ENCODE measurements around the gene NBEA.

NBEA gene

DNA sequence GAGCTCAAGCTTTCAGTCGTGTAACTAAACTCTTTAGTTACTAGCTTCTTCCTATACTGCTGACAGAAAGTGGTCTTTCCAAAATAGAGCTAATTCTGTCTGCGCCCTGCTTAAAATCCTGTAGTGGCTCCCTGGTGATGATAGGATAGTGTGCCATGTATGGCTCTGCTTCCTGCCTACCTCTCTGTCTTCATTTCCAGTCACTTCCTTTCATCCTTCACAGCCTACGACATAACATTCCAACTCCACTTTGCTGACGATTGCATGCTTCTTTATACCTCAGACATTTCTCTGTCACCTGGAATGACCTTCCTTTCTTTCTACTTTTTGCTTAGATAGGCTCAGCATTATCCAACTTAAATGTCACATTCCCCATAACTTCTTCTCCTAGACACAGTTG is 343.6 kb downstream of the NBEA start:
- no peaks in the 10 kb centered on the region for H3K36me3 ChIP-seq (ENCODE audit: control insufficient read depth in 4 of 4, insufficient read depth in 4 of 4, low read length in 3 of 4)
- DNase-seq, result no peak
- no peak overlapping the region for H3K4me3 ChIP-seq (ENCODE audit: control insufficient read depth in 1 of 7, extremely low read depth in 1 of 7, insufficient read depth in 4 of 7, low read depth in 2 of 7, low read length in 6 of 7)
- no peaks in the 10 kb centered on the region for H3K9me3 ChIP-seq (ENCODE audit: control extremely low read depth in 1 of 5, control insufficient read depth in 4 of 5, insufficient read depth in 2 of 5, low read depth in 1 of 5, low read length in 4 of 5)
- H3K27me3 ChIP-seq (replicated peaks in 2 of 5; ENCODE audit: control insufficient read depth in 4 of 5, insufficient read depth in 5 of 5, low read length in 4 of 5), result no peaks in the 10 kb centered on the region
- no peak overlapping the region for H3K27ac ChIP-seq (ENCODE audit: insufficient read depth in 1 of 2, low read depth in 1 of 2, low read length in 2 of 2, poor library complexity in 1 of 2, severe bottlenecking in 2 of 2)
- no peaks in the 10 kb centered on the region for H3K4me1 ChIP-seq (ENCODE audit: control extremely low read depth in 1 of 4, control insufficient read depth in 4 of 4, insufficient read depth in 4 of 4, low read length in 3 of 4)
- WGBS (ENCODE audit: insufficient coverage), result 100% methylated on average over 3 of the region's 4 CpGs
- ChIA-PET POLR2A (no interaction called here), CTCF (no interaction called here)

DNA sequence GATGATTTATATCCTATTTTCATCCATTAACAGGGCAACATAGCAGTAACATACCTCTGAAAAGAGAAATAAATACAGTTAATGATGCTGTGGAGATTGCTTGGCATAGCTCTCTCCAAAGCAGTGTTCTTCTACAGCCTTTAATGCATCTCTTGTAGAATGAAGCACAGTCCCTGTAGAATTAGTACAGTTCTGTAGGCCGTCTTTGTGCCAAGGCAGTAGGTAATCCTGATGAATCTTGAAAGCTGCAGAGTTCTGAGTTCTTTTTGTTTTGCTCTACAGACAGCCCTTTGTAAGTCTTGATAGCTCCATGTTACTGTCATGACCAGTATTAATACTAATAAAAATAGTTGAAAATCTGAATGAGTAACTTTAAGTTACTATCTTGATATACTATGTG is 350.3 kb downstream of the NBEA start:
- Histone ChIP-seq H3K27me3 (replicated peaks in 2 of 5; ENCODE audit: control insufficient read depth in 4 of 5, insufficient read depth in 5 of 5, low read length in 4 of 5) (no peaks in the 10 kb centered on the region), H3K27ac (ENCODE audit: insufficient read depth in 1 of 2, low read depth in 1 of 2, low read length in 2 of 2, poor library complexity in 1 of 2, severe bottlenecking in 2 of 2) (no peak overlapping the region), H3K36me3 (ENCODE audit: control insufficient read depth in 4 of 4, insufficient read depth in 4 of 4, low read length in 3 of 4) (no peaks in the 10 kb centered on the region), H3K9me3 (ENCODE audit: control extremely low read depth in 1 of 5, control insufficient read depth in 4 of 5, insufficient read depth in 2 of 5, low read depth in 1 of 5, low read length in 4 of 5) (no peaks in the 10 kb centered on the region), H3K4me1 (ENCODE audit: control extremely low read depth in 1 of 4, control insufficient read depth in 4 of 4, insufficient read depth in 4 of 4, low read length in 3 of 4) (peaks cover 0 to 4% (median 0%) of the 10 kb centered on the region in 4 experiments), H3K4me3 (ENCODE audit: control insufficient read depth in 1 of 7, extremely low read depth in 1 of 7, insufficient read depth in 4 of 7, low read depth in 2 of 7, low read length in 6 of 7) (no peak overlapping the region)
- DNase-seq, result no peak
- ChIA-PET CTCF (no interaction called here), POLR2A (no interaction called here)
- WGBS (ENCODE audit: insufficient coverage), result no CpG with 5 or more reads among the region's 1 CpG

DNA sequence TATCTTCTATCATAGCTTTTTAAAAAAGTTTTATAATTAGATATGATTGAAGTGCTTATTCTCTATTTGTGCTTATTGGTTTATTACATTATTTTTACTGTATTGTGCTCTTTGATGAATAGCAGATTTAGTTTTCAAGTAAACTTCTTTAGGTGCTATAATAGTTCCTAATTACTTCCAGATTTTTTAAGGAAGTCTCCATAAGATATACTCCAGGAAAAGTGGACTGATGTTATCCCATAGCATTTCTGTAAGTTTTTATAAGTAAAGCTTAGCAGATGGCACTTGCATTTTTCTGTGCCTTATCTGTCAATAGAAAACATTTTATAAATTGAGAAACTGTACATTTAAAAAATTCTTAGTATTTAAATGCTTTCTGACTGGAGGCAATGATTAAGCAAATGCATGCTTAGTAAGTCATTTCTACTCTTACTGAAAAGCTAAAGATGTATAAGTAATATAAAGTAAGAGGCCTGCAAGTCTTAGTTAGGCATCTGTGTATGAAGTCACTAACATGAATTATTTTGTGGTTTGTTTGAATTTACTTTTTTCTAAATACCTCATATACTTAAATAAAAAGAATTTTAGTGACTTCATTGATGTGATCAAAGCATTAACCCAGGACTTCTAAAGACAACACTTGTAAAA is 351.6 kb downstream of the NBEA start:
- DNase-seq, result no peak
- no peaks in the 10 kb centered on the region for H3K9me3 ChIP-seq (ENCODE audit: control extremely low read depth in 1 of 5, control insufficient read depth in 4 of 5, insufficient read depth in 2 of 5, low read depth in 1 of 5, low read length in 4 of 5)
- ChIA-PET CTCF (no interaction called here), POLR2A (interaction anchor here (0.6 kb wide), 1 partner anchor 1764 kb away, joined by 3 read pairs; no protein-coding TSS in a partner anchor)
- H3K4me3 ChIP-seq (ENCODE audit: control insufficient read depth in 1 of 7, extremely low read depth in 1 of 7, insufficient read depth in 4 of 7, low read depth in 2 of 7, low read length in 6 of 7), result no peak overlapping the region
- peaks cover 0 to 4% (median 0%) of the 10 kb centered on the region in 4 experiments for H3K4me1 ChIP-seq (ENCODE audit: control extremely low read depth in 1 of 4, control insufficient read depth in 4 of 4, insufficient read depth in 4 of 4, low read length in 3 of 4)
- no peaks in the 10 kb centered on the region for H3K27me3 ChIP-seq (replicated peaks in 2 of 5; ENCODE audit: control insufficient read depth in 4 of 5, insufficient read depth in 5 of 5, low read length in 4 of 5)
- H3K27ac ChIP-seq (ENCODE audit: insufficient read depth in 1 of 2, low read depth in 1 of 2, low read length in 2 of 2, poor library complexity in 1 of 2, severe bottlenecking in 2 of 2), result no peak overlapping the region
- H3K36me3 ChIP-seq (ENCODE audit: control insufficient read depth in 4 of 4, insufficient read depth in 4 of 4, low read length in 3 of 4), result no peaks in the 10 kb centered on the region

DNA sequence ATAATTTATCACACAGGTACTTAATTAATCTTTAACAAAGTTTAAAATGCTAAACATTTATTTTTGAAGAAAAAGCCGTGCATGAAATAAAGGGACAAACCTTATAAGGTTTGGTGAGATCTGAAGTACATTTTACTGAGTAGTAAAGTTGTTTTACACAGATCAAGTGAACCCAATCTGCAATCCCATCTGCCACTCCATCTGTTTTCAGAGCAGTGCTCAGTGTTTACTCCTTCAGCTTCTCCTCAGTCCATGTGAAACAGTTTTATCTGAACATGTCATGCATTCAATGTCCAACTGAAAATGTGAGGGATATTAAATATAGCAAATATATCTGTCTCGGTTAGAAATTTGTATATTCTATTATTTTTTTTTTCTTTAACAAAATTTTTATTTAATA is 367.6 kb downstream of the NBEA start:
- POLR2A ChIA-PET, result no interaction called here
- DNase-seq, result no peak
- no peaks in the 10 kb centered on the region for H3K36me3 ChIP-seq (ENCODE audit: control insufficient read depth in 4 of 4, insufficient read depth in 4 of 4, low read length in 3 of 4)
- no CpG with 5 or more reads among the region's 2 CpGs for WGBS (ENCODE audit: insufficient coverage)
- H3K27me3 ChIP-seq (replicated peaks in 2 of 5; ENCODE audit: control insufficient read depth in 4 of 5, insufficient read depth in 5 of 5, low read length in 4 of 5), result no peaks in the 10 kb centered on the region
- H3K9me3 ChIP-seq (ENCODE audit: control extremely low read depth in 1 of 5, control insufficient read depth in 4 of 5, insufficient read depth in 2 of 5, low read depth in 1 of 5, low read length in 4 of 5), result no peaks in the 10 kb centered on the region
- no peak overlapping the region for H3K4me3 ChIP-seq (ENCODE audit: control insufficient read depth in 1 of 7, extremely low read depth in 1 of 7, insufficient read depth in 4 of 7, low read depth in 2 of 7, low read length in 6 of 7)
- H3K27ac ChIP-seq (ENCODE audit: insufficient read depth in 1 of 2, low read depth in 1 of 2, low read length in 2 of 2, poor library complexity in 1 of 2, severe bottlenecking in 2 of 2), result no peak overlapping the region
- no peaks in the 10 kb centered on the region for H3K4me1 ChIP-seq (ENCODE audit: control extremely low read depth in 1 of 4, control insufficient read depth in 4 of 4, insufficient read depth in 4 of 4, low read length in 3 of 4)
- CTCF ChIA-PET, result no interaction called here

DNA sequence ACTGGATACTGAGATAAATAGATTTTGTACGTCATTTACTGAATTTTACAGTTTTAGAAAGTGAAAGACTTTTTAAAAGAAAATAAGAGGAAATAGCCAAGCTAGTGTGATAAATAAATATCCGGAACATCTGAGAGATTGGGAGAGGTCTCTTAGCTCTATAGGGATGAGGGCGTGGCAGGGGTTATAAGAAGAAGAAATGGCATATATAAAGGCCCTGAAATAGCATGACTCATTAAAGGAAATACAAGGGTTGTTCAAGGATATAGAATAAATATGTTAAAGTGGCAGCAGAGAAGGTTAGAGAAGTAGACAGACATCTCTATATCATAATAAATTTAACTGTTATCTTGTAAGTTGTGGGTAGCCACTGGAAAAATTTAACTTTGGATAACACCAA is 390.1 kb downstream of the NBEA start:
- H3K27me3 ChIP-seq (replicated peaks in 2 of 5; ENCODE audit: control insufficient read depth in 4 of 5, insufficient read depth in 5 of 5, low read length in 4 of 5), result no peaks in the 10 kb centered on the region
- no peak overlapping the region for H3K27ac ChIP-seq (ENCODE audit: insufficient read depth in 1 of 2, low read depth in 1 of 2, low read length in 2 of 2, poor library complexity in 1 of 2, severe bottlenecking in 2 of 2)
- no peak overlapping the region for H3K4me3 ChIP-seq (ENCODE audit: control insufficient read depth in 1 of 7, extremely low read depth in 1 of 7, insufficient read depth in 4 of 7, low read depth in 2 of 7, low read length in 6 of 7)
- no peak for DNase-seq
- POLR2A ChIA-PET, result no interaction called here
- no peaks in the 10 kb centered on the region for H3K4me1 ChIP-seq (ENCODE audit: control extremely low read depth in 1 of 4, control insufficient read depth in 4 of 4, insufficient read depth in 4 of 4, low read length in 3 of 4)
- H3K9me3 ChIP-seq (ENCODE audit: control extremely low read depth in 1 of 5, control insufficient read depth in 4 of 5, insufficient read depth in 2 of 5, low read depth in 1 of 5, low read length in 4 of 5), result peaks cover 0 to 6% (median 0%) of the 10 kb centered on the region in 5 experiments
- 88% methylated on average over 1 of the region's 3 CpGs for WGBS (ENCODE audit: insufficient coverage)
- no peaks in the 10 kb centered on the region for H3K36me3 ChIP-seq (ENCODE audit: control insufficient read depth in 4 of 4, insufficient read depth in 4 of 4, low read length in 3 of 4)
- CTCF ChIA-PET, result no interaction called here

DNA sequence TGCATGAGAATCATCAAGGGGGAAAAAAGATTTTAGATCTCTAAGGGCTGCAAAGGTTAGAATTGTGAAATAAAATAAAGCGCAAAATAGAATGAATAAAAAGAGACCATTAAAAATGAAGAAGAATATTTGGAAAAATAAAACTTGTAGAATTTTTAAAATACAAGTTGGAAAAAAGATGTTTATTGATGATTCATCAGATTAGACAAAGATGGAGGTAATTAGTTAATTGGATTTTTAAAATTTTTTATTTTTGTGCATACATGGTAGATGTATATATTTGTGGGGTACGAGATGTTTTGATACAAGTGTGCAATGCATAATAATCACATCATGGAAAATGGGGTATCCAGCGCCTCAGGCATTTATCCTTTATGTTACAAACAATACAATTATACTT is 391.1 kb downstream of the NBEA start:
- ChIA-PET POLR2A (no interaction called here), CTCF (no interaction called here)
- H3K27me3 ChIP-seq (replicated peaks in 2 of 5; ENCODE audit: control insufficient read depth in 4 of 5, insufficient read depth in 5 of 5, low read length in 4 of 5), result no peaks in the 10 kb centered on the region
- H3K9me3 ChIP-seq (ENCODE audit: control extremely low read depth in 1 of 5, control insufficient read depth in 4 of 5, insufficient read depth in 2 of 5, low read depth in 1 of 5, low read length in 4 of 5), result peaks cover 0 to 6% (median 0%) of the 10 kb centered on the region in 5 experiments
- no peak overlapping the region for H3K4me3 ChIP-seq (ENCODE audit: control insufficient read depth in 1 of 7, extremely low read depth in 1 of 7, insufficient read depth in 4 of 7, low read depth in 2 of 7, low read length in 6 of 7)
- H3K36me3 ChIP-seq (ENCODE audit: control insufficient read depth in 4 of 4, insufficient read depth in 4 of 4, low read length in 3 of 4), result no peaks in the 10 kb centered on the region
- DNase-seq, result no peak
- WGBS (ENCODE audit: insufficient coverage), result 100% methylated on average over 1 of the region's 3 CpGs
- H3K4me1 ChIP-seq (ENCODE audit: control extremely low read depth in 1 of 4, control insufficient read depth in 4 of 4, insufficient read depth in 4 of 4, low read length in 3 of 4), result no peaks in the 10 kb centered on the region
- no peak overlapping the region for H3K27ac ChIP-seq (ENCODE audit: insufficient read depth in 1 of 2, low read depth in 1 of 2, low read length in 2 of 2, poor library complexity in 1 of 2, severe bottlenecking in 2 of 2)

DNA sequence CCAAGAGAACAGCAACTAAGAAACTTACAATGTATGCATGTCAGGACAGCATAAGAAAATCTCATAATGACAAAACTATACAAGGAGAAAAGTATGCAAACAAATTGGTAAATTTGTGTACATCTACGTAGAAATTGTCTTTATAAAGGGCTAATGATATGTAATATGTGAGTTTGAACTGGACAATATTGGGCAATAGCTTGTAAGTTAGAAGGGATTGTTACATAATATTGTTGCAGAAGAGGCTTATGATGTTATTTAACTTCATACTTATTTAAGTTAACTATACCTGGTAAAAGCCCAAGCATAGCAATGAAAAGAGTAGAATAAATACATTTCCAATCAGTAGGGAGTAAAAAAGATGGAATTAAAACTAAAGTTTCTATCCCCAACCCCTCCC is 400.4 kb downstream of the NBEA start:
- ChIA-PET POLR2A (no interaction called here), CTCF (interaction anchor here (0.6 kb wide), 1 partner anchor 96 kb away, joined by 3 read pairs; no protein-coding TSS in a partner anchor)
- Histone ChIP-seq H3K9me3 (ENCODE audit: control extremely low read depth in 1 of 5, control insufficient read depth in 4 of 5, insufficient read depth in 2 of 5, low read depth in 1 of 5, low read length in 4 of 5) (no peaks in the 10 kb centered on the region), H3K27me3 (replicated peaks in 2 of 5; ENCODE audit: control insufficient read depth in 4 of 5, insufficient read depth in 5 of 5, low read length in 4 of 5) (no peaks in the 10 kb centered on the region), H3K27ac (ENCODE audit: insufficient read depth in 1 of 2, low read depth in 1 of 2, low read length in 2 of 2, poor library complexity in 1 of 2, severe bottlenecking in 2 of 2) (no peak overlapping the region), H3K36me3 (ENCODE audit: control insufficient read depth in 4 of 4, insufficient read depth in 4 of 4, low read length in 3 of 4) (no peaks in the 10 kb centered on the region), H3K4me3 (ENCODE audit: control insufficient read depth in 1 of 7, extremely low read depth in 1 of 7, insufficient read depth in 4 of 7, low read depth in 2 of 7, low read length in 6 of 7) (no peak overlapping the region), H3K4me1 (ENCODE audit: control extremely low read depth in 1 of 4, control insufficient read depth in 4 of 4, insufficient read depth in 4 of 4, low read length in 3 of 4) (peaks cover 0 to 2% (median 0%) of the 10 kb centered on the region in 4 experiments)
- no peak for DNase-seq
- WGBS (ENCODE audit: insufficient coverage), result 100% methylated on average over 1 of the region's 1 CpG

All from common myeloid progenitor, CD34-positive (primary cell).